HepG2 (cell line): Measurements from ENCODE around the gene PAX7. TPM values are rescaled to one million over a fixed set of nuclear protein-coding genes. Genes with fewer than 3 reads are reported as not detected.

ENCODE experiments used
- ATAC-seq: fragments of 200-7000 bp; cut with Tn5 transposase; 3 replicates; pipeline ENCODE4 v1.9.1; 2020; ENCODE audit warnings: mild to moderate bottlenecking, moderate library complexity
- BruUV-seq: library from RNA; stranded (reverse); fragments of 400-500 nt; replicated peaks from 2 replicates; lab custom pipeline; 2021; lab: Mats Ljungman, UMichigan
- CTCF ChIA-PET: fragments of 300-600 bp; formaldehyde crosslinking; extraction: SDS; loops from one replicate; lab custom pipeline; 2021; ENCODE audit warnings: low total read pairs, inconsistent platforms, low intra/inter-chr PET ratio; lab: Yijun Ruan, JAX
- POLR2A ChIA-PET: fragments of 350-600 bp; sonication (Branson Sonifier 250); formaldehyde crosslinking; loops from one replicate; lab custom pipeline; 2020; ENCODE audit warnings: antibody characterized with exemption, inconsistent platforms; lab: Yijun Ruan, JAX
- DNase-seq: peaks from one replicate; pipeline ENCODE4 v3.0.0-alpha.2; 2015; ENCODE audit warnings: low spot score
- FAIRE-seq: peaks from 3 replicates; lab custom pipeline; 2011; peaks lifted over from hg19 to GRCh38; lab: Jason Lieb, UNC
- H2AFZ ChIP-seq: one replicate; pipeline ENCODE4 v1.6.1; 2011; ENCODE audit warnings: low read length, inconsistent platforms
- H3K27ac ChIP-seq: fragments of 300-600 bp; 3 replicates; pipeline ENCODE4 v1.8.0; 2011; ENCODE audit warnings: mixed run types, mild to moderate bottlenecking, mixed read lengths, low read length, inconsistent platforms; ENCODE audit not compliant: insufficient read depth; ENCODE audit errors: extremely low read length
- H3K27me3 ChIP-seq, 2 experiments: fragments of 200-600 bp in 1 of 2; 2 replicates in 1 of 2; 3 replicates in 1 of 2; pipeline versions ENCODE4 v1.6.0 to v1.8.0; 2011; ENCODE audit warnings: low read length in 2 of 2, mild to moderate bottlenecking in 2 of 2, moderate library complexity in 2 of 2, inconsistent platforms in 1 of 2; ENCODE audit not compliant: insufficient read depth in 2 of 2, control insufficient read depth in 1 of 2
- H3K36me3 ChIP-seq, 2 experiments: fragments of 200-600 bp in 1 of 2; replicated peaks in 1 of 2; 2 replicates in 1 of 2; 3 replicates in 1 of 2; pipeline versions ENCODE4 v1.5.1 to v1.8.0; 2011; ENCODE audit warnings: low read length in 2 of 2, inconsistent platforms in 1 of 2; ENCODE audit not compliant: insufficient read depth in 2 of 2, control insufficient read depth in 1 of 2
- H3K4me1 ChIP-seq: 2 replicates; pipeline ENCODE4 v1.5.1; 2012; ENCODE audit warnings: low read length, inconsistent platforms; ENCODE audit not compliant: insufficient read depth
- H3K4me2 ChIP-seq: 2 replicates; pipeline ENCODE4 v1.6.0; 2011; ENCODE audit warnings: low read depth, low read length, inconsistent platforms
- H3K4me3 ChIP-seq, 3 experiments: fragments of 200-600 bp in 1 of 3; sonication (generic), shearing (Covaris generic) in 1 of 3; replicated peaks in 1 of 3; 2 replicates each; pipeline ENCODE4 v1.5.1; 2011 to 2016; ENCODE audit warnings: low read length in 3 of 3, inconsistent platforms in 2 of 3, low read depth in 2 of 3, mild to moderate bottlenecking in 2 of 3, control low read depth in 1 of 3, mixed read lengths in 1 of 3; ENCODE audit not compliant: insufficient read depth in 1 of 3
- H3K79me2 ChIP-seq: one replicate; pipeline ENCODE4 v1.6.1; 2011; ENCODE audit warnings: low read length, inconsistent platforms; ENCODE audit not compliant: insufficient read depth
- H3K9ac ChIP-seq: 2 replicates; pipeline ENCODE4 v1.6.0; 2011; ENCODE audit warnings: mild to moderate bottlenecking, low read depth, low read length, inconsistent platforms; ENCODE audit not compliant: insufficient read depth
- H3K9me3 ChIP-seq: 2 replicates; pipeline ENCODE4 v1.5.1; 2012; ENCODE audit warnings: mild to moderate bottlenecking, low read length
- H4K20me1 ChIP-seq: 2 replicates; pipeline ENCODE4 v1.6.0; 2011; ENCODE audit warnings: inconsistent platforms, mild to moderate bottlenecking, low read length, moderate library complexity; ENCODE audit not compliant: insufficient read depth
- BRCA1 ChIP-seq: sonication (generic); formaldehyde crosslinking; IDR thresholded peaks from 2 replicates; pipeline ENCODE4 v1.4.0; 2020; ENCODE audit warnings: missing genetic modification reagents
- ELF3 ChIP-seq: IDR thresholded peaks from 2 replicates; pipeline ENCODE4 v1.6.1; 2016; ENCODE audit warnings: missing genetic modification reagents, missing compliant biosample characterization
- GATAD1 ChIP-seq: IDR thresholded peaks from 2 replicates; pipeline ENCODE4 v1.6.1; 2016; ENCODE audit warnings: missing genetic modification reagents, missing compliant biosample characterization
- HOXA7 ChIP-seq: sonication (generic); formaldehyde crosslinking; IDR thresholded peaks from 2 replicates; pipeline ENCODE4 v1.8.1; 2022; ENCODE audit warnings: mild to moderate bottlenecking, missing genetic modification reagents, moderate library complexity
- MAF1 ChIP-seq: sonication (generic); formaldehyde crosslinking; IDR thresholded peaks from 2 replicates; pipeline ENCODE4 v1.5.0; 2020; ENCODE audit warnings: missing genetic modification reagents, borderline replicate concordance
- MLLT10 ChIP-seq: sonication (generic); formaldehyde crosslinking; IDR thresholded peaks from 2 replicates; pipeline ENCODE4 v1.4.0; 2020; ENCODE audit warnings: missing genetic modification reagents
- U2AF2 ChIP-seq: fragments of 200-400 bp; formaldehyde crosslinking; IDR thresholded peaks from 2 replicates; pipeline ENCODE4 v1.6.1; 2017; ENCODE audit warnings: low read depth, mild to moderate bottlenecking, low read length
- ZNF737 ChIP-seq: sonication (generic); formaldehyde crosslinking; IDR thresholded peaks from 2 replicates; pipeline ENCODE4 v1.5.0; 2020; ENCODE audit warnings: missing genetic modification reagents, mild to moderate bottlenecking, borderline replicate concordance
- ZSCAN20 ChIP-seq: sonication (generic); formaldehyde crosslinking; IDR thresholded peaks from 2 replicates; pipeline ENCODE4 v1.4.0; 2020; ENCODE audit warnings: missing genetic modification reagents, mild to moderate bottlenecking, borderline replicate concordance
- WGBS: methylation state at CpG from one replicate; pipeline ENCODE4 v1.1.6; 2017; ENCODE audit warnings: low lambda C conversion rate; 5-methylcytosine and 5-hydroxymethylcytosine counted together
- in situ Hi-C: cut with HindIII; loops from 2 replicates; pipeline ENCODE4 v1.10.0; 2017; ENCODE audit warnings: low pct_unique_long_range_greater_than_20kb; ENCODE audit not compliant: extremely low pct_ligation_motif_present
- intact Hi-C: fragments of 100-400 bp; cut with micrococcal nuclease; formaldehyde crosslinking; loops from one replicate; pipeline ENCODE4 v1.10.0; 2022; ENCODE audit not compliant: unreplicated experiment
- polyA plus RNA-seq, 8 experiments: library from polyadenylated mRNA; depleted of rRNA in 3 of 8; stranded (reverse) in 7 of 8; unstranded in 1 of 8; fragments of >200 nt; fragmentation: Illumina TruSeq in 4 of 8; extraction: Trizol in 4 of 8; gene quantifications; 2 replicates each; pipeline versions ENCODE4 v1.2.1 to v1.2.3, GENCODE V29; 2011 to 2016; ENCODE audit warnings: low read depth in 4 of 8, missing spikeins in 1 of 8, mixed read lengths in 1 of 8; ENCODE audit not compliant: insufficient read depth in 1 of 8
- total RNA-seq, 5 experiments: library from RNA; depleted of rRNA; stranded (reverse); fragments of >200 nt; fragmentation: Illumina TruSeq; extraction: Trizol; gene quantifications; 2 replicates each; pipeline ENCODE4 v1.2.3, GENCODE V29; 2016; ENCODE audit warnings: low read depth in 1 of 5
- TF ChIP-seq, protein P1 (sequence below): sonication (generic); formaldehyde crosslinking; IDR thresholded peaks from 2 replicates; pipeline ENCODE4 v1.4.0; 2020; ENCODE audit warnings: missing genetic modification reagents

PAX7 gene
- total and polyA plus RNA-seq, 2 of the 13 experiments (the other 11 are each of a cell fraction or from before 2014, with no cell fraction given): not detected

DNA sequence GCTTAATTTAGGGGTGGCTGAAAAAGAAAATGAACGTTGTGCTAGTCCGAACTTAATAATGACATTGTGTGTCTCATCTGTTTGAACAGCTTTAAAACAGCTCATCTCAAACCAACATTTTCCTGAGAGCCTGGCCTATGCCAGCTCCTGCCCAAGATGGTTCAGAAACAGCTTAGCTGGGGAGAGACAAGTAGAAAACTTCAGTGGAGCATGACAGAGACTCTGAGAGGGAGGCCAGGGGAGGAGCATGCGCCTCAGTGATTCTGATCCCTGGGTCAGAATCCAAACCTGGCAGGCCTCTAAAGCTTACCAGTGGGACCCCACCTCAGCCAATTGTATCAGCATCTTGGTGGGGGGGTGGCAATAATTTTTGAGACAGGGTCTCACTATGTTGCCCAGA, 129.5 kb downstream of the PAX7 start:
- no TSS peak for BruUV-seq
- POLR2A ChIA-PET: no interaction called here

More for the DNA sequence above, 129.5 kb downstream of the PAX7 start:
- TF ChIP-seq MLLT10 (CRISPR knock-in tag) (no peak), GATAD1 (CRISPR knock-in tag) (no peak), ZNF737 (CRISPR knock-in tag) (no peak), U2AF2 (no peak), HOXA7 (CRISPR knock-in tag) (no peak), BRCA1 (no peak), MAF1 (CRISPR knock-in tag) (no peak), ZSCAN20 (CRISPR knock-in tag) (no peak), ELF3 (CRISPR knock-in tag) (no peak)
- TF ChIP-seq, protein P1, sequence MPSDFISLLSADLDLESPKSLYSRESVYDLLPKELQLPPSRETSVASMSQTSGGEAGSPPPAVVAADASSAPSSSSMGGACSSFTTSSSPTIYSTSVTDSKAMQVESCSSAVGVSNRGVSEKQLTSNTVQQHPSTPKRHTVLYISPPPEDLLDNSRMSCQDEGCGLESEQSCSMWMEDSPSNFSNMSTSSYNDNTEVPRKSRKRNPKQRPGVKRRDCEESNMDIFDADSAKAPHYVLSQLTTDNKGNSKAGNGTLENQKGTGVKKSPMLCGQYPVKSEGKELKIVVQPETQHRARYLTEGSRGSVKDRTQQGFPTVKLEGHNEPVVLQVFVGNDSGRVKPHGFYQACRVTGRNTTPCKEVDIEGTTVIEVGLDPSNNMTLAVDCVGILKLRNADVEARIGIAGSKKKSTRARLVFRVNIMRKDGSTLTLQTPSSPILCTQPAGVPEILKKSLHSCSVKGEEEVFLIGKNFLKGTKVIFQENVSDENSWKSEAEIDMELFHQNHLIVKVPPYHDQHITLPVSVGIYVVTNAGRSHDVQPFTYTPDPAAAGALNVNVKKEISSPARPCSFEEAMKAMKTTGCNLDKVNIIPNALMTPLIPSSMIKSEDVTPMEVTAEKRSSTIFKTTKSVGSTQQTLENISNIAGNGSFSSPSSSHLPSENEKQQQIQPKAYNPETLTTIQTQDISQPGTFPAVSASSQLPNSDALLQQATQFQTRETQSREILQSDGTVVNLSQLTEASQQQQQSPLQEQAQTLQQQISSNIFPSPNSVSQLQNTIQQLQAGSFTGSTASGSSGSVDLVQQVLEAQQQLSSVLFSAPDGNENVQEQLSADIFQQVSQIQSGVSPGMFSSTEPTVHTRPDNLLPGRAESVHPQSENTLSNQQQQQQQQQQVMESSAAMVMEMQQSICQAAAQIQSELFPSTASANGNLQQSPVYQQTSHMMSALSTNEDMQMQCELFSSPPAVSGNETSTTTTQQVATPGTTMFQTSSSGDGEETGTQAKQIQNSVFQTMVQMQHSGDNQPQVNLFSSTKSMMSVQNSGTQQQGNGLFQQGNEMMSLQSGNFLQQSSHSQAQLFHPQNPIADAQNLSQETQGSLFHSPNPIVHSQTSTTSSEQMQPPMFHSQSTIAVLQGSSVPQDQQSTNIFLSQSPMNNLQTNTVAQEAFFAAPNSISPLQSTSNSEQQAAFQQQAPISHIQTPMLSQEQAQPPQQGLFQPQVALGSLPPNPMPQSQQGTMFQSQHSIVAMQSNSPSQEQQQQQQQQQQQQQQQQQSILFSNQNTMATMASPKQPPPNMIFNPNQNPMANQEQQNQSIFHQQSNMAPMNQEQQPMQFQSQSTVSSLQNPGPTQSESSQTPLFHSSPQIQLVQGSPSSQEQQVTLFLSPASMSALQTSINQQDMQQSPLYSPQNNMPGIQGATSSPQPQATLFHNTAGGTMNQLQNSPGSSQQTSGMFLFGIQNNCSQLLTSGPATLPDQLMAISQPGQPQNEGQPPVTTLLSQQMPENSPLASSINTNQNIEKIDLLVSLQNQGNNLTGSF (CRISPR knock-in tag): no peak
- H2AFZ ChIP-seq: no peak overlapping the region
- CTCF ChIA-PET: no interaction called here
- no peaks in the 10 kb centered on the region for H4K20me1 ChIP-seq
- H3K9me3 ChIP-seq: no peaks in the 10 kb centered on the region
- peaks cover 0 to 17% of the 10 kb centered on the region in 2 experiments; a peak in 2 of 5 replicates for H3K27me3 ChIP-seq
- intact Hi-C loops (no loop called here), in situ Hi-C loops (no loop called here)
- H3K27ac ChIP-seq: no peak overlapping the region
- WGBS: 26% methylated on average over 3 of the region's 3 CpGs
- H3K36me3 ChIP-seq: no peaks in the 10 kb centered on the region
- no peak overlapping the region for H3K4me2 ChIP-seq
- no peaks in the 10 kb centered on the region for H3K4me1 ChIP-seq
- H3K79me2 ChIP-seq: no peaks in the 10 kb centered on the region
- no peak overlapping the region for H3K9ac ChIP-seq
- ATAC-seq: no peak
- DNase-seq: no peak
- no peak overlapping the region for H3K4me3 ChIP-seq
- no peak for FAIRE-seq
